ENCODE results near the gene SAP30.

The SAP30 gene

GRCh38 chr4:173367946-173368345 lies 2.8 kb upstream of the SAP30 start:
- no peak for DNase-seq

- DNase-seq = peak; percentile 87
Observed at GRCh38 chr4:173370130-173370476, 651 bp upstream of the SAP30 start.

- peak; percentile 80 for DNase-seq
Observed at GRCh38 chr4:173371292-173372192, 788 bp downstream of the SAP30 start.

GRCh38 chr4:173374588-173374987 lies 3.8 kb downstream of the SAP30 start:
- no peak for DNase-seq

GRCh38 chr4:173379929-173380328 lies 9.2 kb downstream of the SAP30 start:
- DNase-seq = no peak

- no peak for DNase-seq
Observed at GRCh38 chr4:173380987-173381386, 10.2 kb downstream of the SAP30 start.

- no peak for DNase-seq
Observed at GRCh38 chr4:173381610-173382009, 10.9 kb downstream of the SAP30 start.

GRCh38 chr4:173382349-173382748 lies 11.6 kb downstream of the SAP30 start:
- DNase-seq = no peak

GRCh38 chr4:173386751-173387150 lies 16.0 kb downstream of the SAP30 start:
- DNase-seq = no peak

GRCh38 chr4:173391701-173392100 lies 20.9 kb downstream of the SAP30 start:
- no peak for DNase-seq

GRCh38 chr4:173397604-173398003 lies 26.9 kb downstream of the SAP30 start:
- DNase-seq = no peak

GRCh38 chr4:173398220-173398619 lies 27.5 kb downstream of the SAP30 start:
- no peak for DNase-seq

- DNase-seq = no peak
Observed at GRCh38 chr4:173398779-173399415, 28.1 kb downstream of the SAP30 start, which contains the start of gene SCRG1. TSS of gene SCRG1 (minus strand) at chr4:173399116. CDS start at chr4:173391414, 7,702 bp downstream.

GRCh38 chr4:173401063-173401462 lies 30.3 kb downstream of the SAP30 start:
- no peak for DNase-seq

GRCh38 chr4:173403051-173403450 lies 32.3 kb downstream of the SAP30 start:
- DNase-seq = no peak

- DNase-seq = no peak
Observed at GRCh38 chr4:173404296-173404865, 33.6 kb downstream of the SAP30 start.

- DNase-seq = no peak
Observed at GRCh38 chr4:173405840-173406606, 35.3 kb downstream of the SAP30 start.

- peak; percentile 42 for DNase-seq
Observed at GRCh38 chr4:173410079-173410478, 39.3 kb downstream of the SAP30 start.

- no peak for DNase-seq
Observed at GRCh38 chr4:173411106-173411693, 40.4 kb downstream of the SAP30 start.

GRCh38 chr4:173413036-173413435 lies 42.3 kb downstream of the SAP30 start:
- DNase-seq = no peak

- DNase-seq = no peak
Observed at GRCh38 chr4:173414456-173414855, 43.7 kb downstream of the SAP30 start.

GRCh38 chr4:173415092-173415491 lies 44.3 kb downstream of the SAP30 start:
- no peak for DNase-seq
